Hepatocyte (in vitro differentiated cells): ENCODE measurements around the gene UPK1B. TPM values are rescaled to one million over a fixed set of nuclear protein-coding genes. Genes with fewer than 3 reads are reported as not detected.

ENCODE experiments used
- DNase-seq: peaks from one replicate; pipeline ENCODE4 v3.0.0-alpha.2; 2016; ENCODE audit warnings: low spot score
- H2AFZ ChIP-seq: fragments of 200-600 bp; sonication (generic); 2 replicates; pipeline ENCODE4 v1.6.0; 2016; ENCODE audit warnings: antibody characterized with exemption, mild to moderate bottlenecking
- H3K27ac ChIP-seq: fragments of 200-600 bp; sonication (generic); 2 replicates; pipeline ENCODE4 v1.5.1; 2016; ENCODE audit warnings: mild to moderate bottlenecking
- H3K27me3 ChIP-seq: fragments of 200-600 bp; sonication (generic); 2 replicates; pipeline ENCODE4 v1.6.1; 2016
- H3K36me3 ChIP-seq: fragments of 200-600 bp; sonication (generic); replicated peaks from 2 replicates; pipeline ENCODE4 v1.5.1; 2016; ENCODE audit warnings: low read depth; ENCODE audit not compliant: insufficient read depth
- H3K4me1 ChIP-seq: fragments of 200-600 bp; sonication (generic); 2 replicates; pipeline ENCODE4 v1.5.1; 2016; ENCODE audit warnings: mild to moderate bottlenecking, moderate library complexity; ENCODE audit not compliant: insufficient read depth
- H3K4me2 ChIP-seq: fragments of 200-600 bp; sonication (generic); 2 replicates; pipeline ENCODE4 v1.6.0; 2016
- H3K4me3 ChIP-seq: fragments of 200-600 bp; sonication (generic); 2 replicates; pipeline ENCODE4 v1.5.1; 2016; ENCODE audit warnings: mild to moderate bottlenecking
- H3K79me2 ChIP-seq: fragments of 200-600 bp; sonication (generic); 2 replicates; pipeline ENCODE4 v1.6.0; 2017; ENCODE audit warnings: mild to moderate bottlenecking
- H3K9me2 ChIP-seq: fragments of 200-600 bp; sonication (generic); replicated peaks from 2 replicates; pipeline ENCODE4 v1.6.0; 2017; ENCODE audit warnings: mild to moderate bottlenecking; ENCODE audit not compliant: insufficient read depth
- H3K9me3 ChIP-seq: fragments of 200-600 bp; sonication (generic); 2 replicates; pipeline ENCODE4 v1.5.1; 2016; ENCODE audit warnings: low read depth, mild to moderate bottlenecking
- H4K20me1 ChIP-seq: fragments of 200-600 bp; sonication (generic); 2 replicates; pipeline ENCODE4 v1.6.0; 2016; ENCODE audit warnings: mild to moderate bottlenecking; ENCODE audit not compliant: insufficient read depth, poor library complexity, severe bottlenecking
- CTCF ChIP-seq: fragments of 200-600 bp; sonication (generic); IDR thresholded peaks from 2 replicates; pipeline ENCODE4 v1.5.1; 2016; ENCODE audit warnings: antibody characterized with exemption, mild to moderate bottlenecking; ENCODE audit not compliant: poor library complexity
- EZH2 ChIP-seq: fragments of 200-600 bp; sonication (generic); IDR thresholded peaks from 2 replicates; pipeline ENCODE4 v1.6.1; 2016; ENCODE audit warnings: antibody characterized with exemption, mild to moderate bottlenecking, borderline replicate concordance
- EZH2phosphoT487 ChIP-seq: fragments of 200-600 bp; sonication (generic); IDR thresholded peaks from one replicate; pipeline ENCODE4 v1.6.1; 2018; ENCODE audit warnings: antibody characterized with exemption, mild to moderate bottlenecking, low read depth, moderate library complexity; ENCODE audit not compliant: unreplicated experiment, severe bottlenecking
- WGBS: methylation state at CpG from one replicate; pipeline ENCODE4 v1.1.6; 2016; ENCODE audit warnings: low lambda C conversion rate; ENCODE audit errors: missing lambda C conversion rate; 5-methylcytosine and 5-hydroxymethylcytosine counted together
- polyA plus RNA-seq: library from polyadenylated mRNA; unstranded; fragments of >200 nt; fragmentation: Nextera tagmentation; extraction: Ambion mirVana; gene quantifications from 2 replicates; pipeline ENCODE4 v1.2.1, GENCODE V29; 2016
- total RNA-seq: library from RNA; depleted of rRNA; stranded (reverse); fragments of >200 nt; gene quantifications from 2 replicates; pipeline ENCODE4 v1.2.3, GENCODE V29; 2014

Gene UPK1B
- total and polyA plus RNA-seq, 2 experiments from 2014 or later, result 9.0 to 17.3 TPM

GRCh38 chr3:119194237-119195150 is 21.1 kb downstream of the UPK1B start:
- Histone ChIP-seq H3K4me3 (no peak overlapping the region), H3K9me2 (no peaks in the 10 kb centered on the region), H3K4me2 (no peak overlapping the region), H3K27me3 (no peaks in the 10 kb centered on the region), H3K4me1 (no peaks in the 10 kb centered on the region), H3K27ac (no peak overlapping the region), H3K36me3 (no peaks in the 10 kb centered on the region), H2AFZ (no peak overlapping the region), H3K9me3 (no peaks in the 10 kb centered on the region), H3K79me2 (no peaks in the 10 kb centered on the region), H4K20me1 (no peaks in the 10 kb centered on the region)
- no peak for DNase-seq
- TF ChIP-seq EZH2phosphoT487 (no peak), CTCF (no peak), EZH2 (no peak)
- WGBS, result 57% methylated on average over 7 of the region's 7 CpGs

- H3K4me2 ChIP-seq, result no peak overlapping the region
- no peak for DNase-seq
- H4K20me1 ChIP-seq, result no peaks in the 10 kb centered on the region
- no peaks in the 10 kb centered on the region for H3K79me2 ChIP-seq
- no peaks in the 10 kb centered on the region for H3K4me1 ChIP-seq
- H3K4me3 ChIP-seq, result no peak overlapping the region
- no peak overlapping the region for H2AFZ ChIP-seq
- WGBS, result 50% methylated on average over 1 of the region's 1 CpG
- no peaks in the 10 kb centered on the region for H3K27me3 ChIP-seq
- no peak overlapping the region for H3K27ac ChIP-seq
- TF ChIP-seq EZH2phosphoT487 (no peak), CTCF (no peak), EZH2 (no peak)
- no peaks in the 10 kb centered on the region for H3K36me3 ChIP-seq
- H3K9me2 ChIP-seq, result no peaks in the 10 kb centered on the region
- no peaks in the 10 kb centered on the region for H3K9me3 ChIP-seq
These were observed 21.7 kb downstream of the UPK1B start for GRCh38 chr3:119195151-119195476.

GRCh38 chr3:119195911-119196310 is 22.5 kb downstream of the UPK1B start:
- H2AFZ ChIP-seq, result no peak overlapping the region
- H3K4me1 ChIP-seq, result no peaks in the 10 kb centered on the region
- H3K9me2 ChIP-seq, result no peaks in the 10 kb centered on the region
- 100% methylated on average over 1 of the region's 1 CpG for WGBS
- TF ChIP-seq EZH2phosphoT487 (no peak), CTCF (no peak), EZH2 (no peak)
- DNase-seq, result no peak
- H3K27me3 ChIP-seq, result no peaks in the 10 kb centered on the region
- no peak overlapping the region for H3K4me2 ChIP-seq
- no peaks in the 10 kb centered on the region for H3K36me3 ChIP-seq
- no peaks in the 10 kb centered on the region for H3K79me2 ChIP-seq
- H3K4me3 ChIP-seq, result no peak overlapping the region
- H4K20me1 ChIP-seq, result no peaks in the 10 kb centered on the region
- no peaks in the 10 kb centered on the region for H3K9me3 ChIP-seq
- H3K27ac ChIP-seq, result no peak overlapping the region
